Activated CD4-positive, alpha-beta T cell treated with anti-CD3 and anti-CD28 coated beads for 36 hours (primary cell): ENCODE data around the gene CANT1. TPM values are rescaled to one million over a fixed set of nuclear protein-coding genes. Genes with fewer than 3 reads are reported as not detected.

ENCODE experiments used
- ATAC-seq: fragments of 200-7000 bp; cut with Tn5 transposase; one replicate; pipeline ENCODE4 v1.10.0; 2021; ENCODE audit warnings: mild to moderate bottlenecking, moderate library complexity
- CTCF ChIA-PET: fragments of 350-600 bp; sonication (Branson Sonifier 250); formaldehyde crosslinking; loops from one replicate; lab custom pipeline; 2021; ENCODE audit warnings: antibody characterized with exemption; lab: Charles Lee
- POLR2A ChIA-PET: fragments of 350-600 bp; sonication (Branson Sonifier 250); formaldehyde crosslinking; loops from one replicate; lab custom pipeline; 2021; ENCODE audit warnings: antibody characterized with exemption, inconsistent platforms; lab: Charles Lee
- DNase-seq: peaks from one replicate; pipeline ENCODE4 v3.0.0-alpha.2; 2020
- H3K27ac Mint-ChIP-seq: one replicate; pipeline ENCODE4 v1.8.0; 2021; ENCODE audit warnings: mixed read lengths
- H3K27me3 Mint-ChIP-seq: one replicate; pipeline ENCODE4 v1.8.0; 2021; ENCODE audit warnings: mixed read lengths
- H3K36me3 Mint-ChIP-seq: one replicate; pipeline ENCODE4 v1.8.0; 2021; ENCODE audit warnings: low read depth, mixed read lengths
- H3K4me1 Mint-ChIP-seq: one replicate; pipeline ENCODE4 v1.8.0; 2021; ENCODE audit warnings: mixed read lengths
- H3K4me3 Mint-ChIP-seq: one replicate; pipeline ENCODE4 v1.8.0; 2021; ENCODE audit warnings: mild to moderate bottlenecking, moderate library complexity, mixed read lengths
- H3K9me3 Mint-ChIP-seq: one replicate; pipeline ENCODE4 v1.8.0; 2021; ENCODE audit warnings: low read depth, mixed read lengths
- intact Hi-C, 2 experiments: fragments of 100-400 bp; cut with DNase I in 1 of 2; cut with micrococcal nuclease in 1 of 2; formaldehyde crosslinking; loops; one replicate each; pipeline versions ENCODE4 v1.14.2 to v1.15.1; 2022 to 2024; cut with DNase I, micrococcal nuclease
- total RNA-seq, 2 experiments: library from RNA; stranded (reverse); gene quantifications; one replicate each; pipeline ENCODE4 v1.2.3, GENCODE V29; 2021

Gene CANT1
- total RNA-seq, 2 experiments from 2014 or later, result 44.0 to 52.9 TPM

DNA sequence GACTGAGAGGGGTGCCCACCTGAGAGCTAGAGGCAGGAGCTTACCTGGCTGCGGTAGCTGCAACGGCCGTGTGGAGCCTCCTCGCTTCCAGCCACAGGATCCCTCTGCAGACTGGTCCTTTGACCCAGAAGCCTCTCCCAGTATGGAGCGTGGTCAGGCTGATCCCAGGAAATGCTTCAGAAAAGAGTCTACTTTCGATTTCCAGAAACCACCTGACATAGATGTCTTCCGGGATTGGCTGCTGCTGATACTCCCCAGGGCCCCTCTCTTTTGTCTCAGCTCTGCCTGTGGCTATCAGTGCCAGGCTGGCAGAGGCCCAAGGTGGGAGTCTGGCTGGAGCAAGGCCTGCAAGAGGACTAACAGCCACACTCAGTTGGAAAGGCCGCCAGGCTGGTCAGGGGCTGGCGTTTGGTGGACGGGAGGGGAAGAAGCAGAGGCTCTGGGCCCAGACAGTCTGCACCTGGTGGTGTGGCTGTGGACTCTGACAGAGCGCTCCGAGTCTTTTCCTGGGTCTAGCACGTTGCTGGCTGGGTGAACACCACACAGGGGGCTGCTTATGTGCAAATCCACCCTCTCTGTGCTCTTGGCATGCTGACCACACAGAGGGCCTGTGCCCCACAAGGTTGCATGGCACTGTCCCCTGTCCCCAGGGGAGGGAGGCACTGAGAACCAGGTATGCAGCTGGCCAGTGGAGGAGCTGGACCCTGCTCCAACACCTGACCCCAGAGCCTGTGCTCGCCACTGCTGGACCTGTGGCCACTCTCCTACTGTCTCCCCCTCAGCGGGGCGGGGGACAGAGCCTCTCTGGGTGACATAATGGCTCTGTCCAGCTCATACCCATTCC, 29.6 kb downstream of the CANT1 start, which contains the start of gene LGALS3BP:
Gene LGALS3BP, minus strand, starts transcription at position 144 of the 844 bp plus-strand sequence. CDS start 2,732 bp downstream, outside the sequence.
- peak within 1 kb of the TSS; percentile 68 for H3K4me3 Mint-ChIP-seq
- ChIA-PET POLR2A (interaction anchor here (0.8 kb wide), 1 partner anchor 29 kb away, joined by 5 read pairs; the partner anchor contains the start of gene CANT1), CTCF (interaction anchor here (0.7 to 2.0 kb wide), 3 partner anchors 8 to 628 kb away, joined by 3 to 5 read pairs (median 3); no protein-coding TSS in a partner anchor)
- ATAC-seq (peak; percentile 82), DNase-seq (peak; percentile 54)
- H3K9me3 Mint-ChIP-seq, result no peaks in the 10 kb centered on the region
- intact Hi-C loops, result loop anchor here in 1 of 2 experiments (10.0 kb wide), 1 partner anchor 485 kb away; no protein-coding TSS in a partner anchor
- H3K36me3 Mint-ChIP-seq, result peaks cover 4% of the 10 kb centered on the region
- H3K4me1 Mint-ChIP-seq, result peaks cover 13% of the 10 kb centered on the region
- no peaks in the 10 kb centered on the region for H3K27me3 Mint-ChIP-seq
- peak within 1 kb of the TSS; percentile 74 for H3K27ac Mint-ChIP-seq

DNA sequence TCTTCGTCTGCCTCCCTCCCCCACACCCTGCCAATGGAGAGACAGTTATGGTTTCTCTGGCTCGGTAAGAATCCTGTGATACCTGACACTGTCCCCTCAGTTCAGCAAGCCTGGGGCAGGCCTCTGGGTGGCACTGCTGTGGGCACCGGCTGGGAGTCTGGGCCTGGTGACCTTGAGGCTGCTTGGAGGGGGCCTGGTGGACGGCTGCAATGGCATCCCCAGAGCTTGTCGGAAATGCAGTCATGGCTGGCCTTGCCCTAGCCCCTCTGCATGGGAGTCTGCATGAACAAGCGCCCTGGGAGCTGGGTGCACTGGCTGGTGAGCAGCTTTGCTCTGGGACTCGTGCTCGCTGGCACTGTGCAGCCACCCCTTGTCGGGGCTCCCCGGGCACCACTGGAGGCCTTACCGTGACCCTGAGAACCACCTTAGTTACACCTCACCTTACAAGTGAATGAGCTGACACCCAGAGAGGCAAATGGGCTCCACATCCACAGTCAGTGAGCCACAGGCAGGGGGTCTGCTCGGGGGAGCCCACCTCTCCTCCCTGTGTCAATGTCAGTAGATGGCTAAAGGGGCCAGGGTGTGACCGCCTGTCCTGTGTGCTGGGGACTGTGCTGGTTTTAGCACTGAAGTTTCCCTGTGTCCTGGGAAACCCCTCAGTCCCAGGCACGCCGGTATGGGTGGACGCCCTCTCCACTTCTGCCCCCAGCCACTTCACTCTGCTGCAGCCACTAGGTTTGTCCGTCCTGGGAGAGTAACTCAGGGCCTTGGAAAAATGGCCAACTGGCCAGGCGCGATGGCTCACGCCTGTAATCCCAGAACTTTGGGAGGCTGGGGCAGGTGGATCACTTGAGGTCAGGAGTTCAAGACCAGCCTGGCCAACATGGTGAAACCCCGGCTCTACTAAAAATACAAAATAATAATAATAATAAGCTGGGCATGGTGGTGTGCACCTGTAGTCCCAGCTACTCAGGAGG, 31.3 kb downstream of the CANT1 start:
- no peaks in the 10 kb centered on the region for H3K9me3 Mint-ChIP-seq
- no peak for DNase-seq
- intact Hi-C loops, result loop anchor here in 1 of 2 experiments (10.0 kb wide), 1 partner anchor 483 kb away; no protein-coding TSS in a partner anchor
- peak overlapping the region; percentile 31 for H3K27ac Mint-ChIP-seq
- CTCF ChIA-PET, result interaction anchor here (0.6 to 1.1 kb wide), 3 partner anchors 12 to 664 kb away, joined by 3 read pairs; no protein-coding TSS in a partner anchor
- no peaks in the 10 kb centered on the region for H3K27me3 Mint-ChIP-seq
- H3K4me3 Mint-ChIP-seq, result peak overlapping the region; percentile 68
- POLR2A ChIA-PET, result no interaction called here
- peaks cover 13% of the 10 kb centered on the region for H3K4me1 Mint-ChIP-seq
- H3K36me3 Mint-ChIP-seq, result peaks cover 8% of the 10 kb centered on the region
- ATAC-seq, result no peak

DNA sequence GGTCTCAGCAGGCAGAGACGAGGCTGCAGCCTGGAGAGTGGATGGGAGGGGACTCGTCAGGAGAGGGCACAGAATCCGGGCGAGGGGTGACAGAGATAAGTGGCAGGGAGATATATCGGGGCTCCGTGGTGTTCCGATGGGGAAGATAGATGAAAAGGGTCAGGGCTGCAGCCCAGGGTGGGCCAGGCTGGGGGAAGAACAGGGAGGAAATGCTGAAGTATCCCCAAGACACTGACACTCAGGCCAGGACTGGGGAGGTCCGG, 32.0 kb downstream of the CANT1 start:
- ChIA-PET CTCF (interaction anchor here (1.1 kb wide), 1 partner anchor 98 kb away, joined by 3 read pairs; no protein-coding TSS in a partner anchor), POLR2A (no interaction called here)
- ATAC-seq (no peak), DNase-seq (no peak)
- H3K4me1 Mint-ChIP-seq, result peaks cover 13% of the 10 kb centered on the region
- no peaks in the 10 kb centered on the region for H3K9me3 Mint-ChIP-seq
- no peak overlapping the region for H3K27ac Mint-ChIP-seq
- H3K36me3 Mint-ChIP-seq, result peaks cover 8% of the 10 kb centered on the region
- H3K27me3 Mint-ChIP-seq, result no peaks in the 10 kb centered on the region
- intact Hi-C loops, result loop anchor here in 1 of 2 experiments (10.0 kb wide), 1 partner anchor 483 kb away; no protein-coding TSS in a partner anchor
- H3K4me3 Mint-ChIP-seq, result no peak overlapping the region

DNA sequence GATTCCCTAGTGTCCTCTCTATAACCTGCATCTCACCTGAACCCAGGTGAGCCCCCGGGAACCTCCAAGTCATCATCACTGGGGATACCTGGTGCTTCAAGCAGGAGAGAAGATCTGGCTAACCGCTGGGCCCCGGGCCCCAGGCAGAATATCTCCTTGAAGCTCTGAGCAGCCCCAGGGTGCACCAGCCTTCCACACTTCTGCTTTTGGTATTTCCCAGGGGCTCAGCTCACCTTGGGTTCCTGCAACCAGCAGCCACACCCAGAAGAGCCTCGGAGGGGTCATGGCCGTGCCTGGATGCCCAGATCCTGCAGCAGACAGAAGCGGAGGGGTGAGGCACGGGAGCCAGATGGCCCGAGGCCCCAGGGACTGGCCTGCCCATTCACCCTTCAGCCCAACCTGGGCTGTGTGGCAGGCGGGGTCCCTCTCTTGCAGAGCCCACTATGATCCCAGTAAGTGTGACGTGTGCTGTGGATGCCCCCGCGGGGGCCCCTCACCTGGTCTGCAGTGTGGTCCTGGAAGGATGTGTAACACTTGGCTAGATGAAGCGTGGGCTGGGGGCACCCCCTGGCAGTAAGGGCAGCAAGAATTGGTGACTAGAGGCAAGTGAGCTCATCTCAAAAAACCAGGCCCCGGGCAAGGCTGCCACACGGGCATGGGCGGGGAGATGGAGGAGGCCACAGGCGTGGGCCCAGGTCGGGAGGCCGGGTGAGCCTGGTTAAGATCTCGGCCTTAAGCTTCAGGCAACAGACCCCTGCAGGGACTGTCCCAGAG, 32.5 kb downstream of the CANT1 start:
- H3K9me3 Mint-ChIP-seq, result no peaks in the 10 kb centered on the region
- ChIA-PET POLR2A (no interaction called here), CTCF (interaction anchor here (0.5 to 1.1 kb wide), 2 partner anchors 42 to 98 kb away, joined by 3 read pairs; no protein-coding TSS in a partner anchor)
- intact Hi-C loops, result loop anchor here in 1 of 2 experiments (10.0 kb wide), 1 partner anchor 482 kb away; no protein-coding TSS in a partner anchor
- no peak overlapping the region for H3K4me3 Mint-ChIP-seq
- peaks cover 8% of the 10 kb centered on the region for H3K36me3 Mint-ChIP-seq
- H3K27me3 Mint-ChIP-seq, result no peaks in the 10 kb centered on the region
- ATAC-seq (no peak), DNase-seq (no peak)
- no peak overlapping the region for H3K27ac Mint-ChIP-seq
- peaks cover 13% of the 10 kb centered on the region for H3K4me1 Mint-ChIP-seq

DNA sequence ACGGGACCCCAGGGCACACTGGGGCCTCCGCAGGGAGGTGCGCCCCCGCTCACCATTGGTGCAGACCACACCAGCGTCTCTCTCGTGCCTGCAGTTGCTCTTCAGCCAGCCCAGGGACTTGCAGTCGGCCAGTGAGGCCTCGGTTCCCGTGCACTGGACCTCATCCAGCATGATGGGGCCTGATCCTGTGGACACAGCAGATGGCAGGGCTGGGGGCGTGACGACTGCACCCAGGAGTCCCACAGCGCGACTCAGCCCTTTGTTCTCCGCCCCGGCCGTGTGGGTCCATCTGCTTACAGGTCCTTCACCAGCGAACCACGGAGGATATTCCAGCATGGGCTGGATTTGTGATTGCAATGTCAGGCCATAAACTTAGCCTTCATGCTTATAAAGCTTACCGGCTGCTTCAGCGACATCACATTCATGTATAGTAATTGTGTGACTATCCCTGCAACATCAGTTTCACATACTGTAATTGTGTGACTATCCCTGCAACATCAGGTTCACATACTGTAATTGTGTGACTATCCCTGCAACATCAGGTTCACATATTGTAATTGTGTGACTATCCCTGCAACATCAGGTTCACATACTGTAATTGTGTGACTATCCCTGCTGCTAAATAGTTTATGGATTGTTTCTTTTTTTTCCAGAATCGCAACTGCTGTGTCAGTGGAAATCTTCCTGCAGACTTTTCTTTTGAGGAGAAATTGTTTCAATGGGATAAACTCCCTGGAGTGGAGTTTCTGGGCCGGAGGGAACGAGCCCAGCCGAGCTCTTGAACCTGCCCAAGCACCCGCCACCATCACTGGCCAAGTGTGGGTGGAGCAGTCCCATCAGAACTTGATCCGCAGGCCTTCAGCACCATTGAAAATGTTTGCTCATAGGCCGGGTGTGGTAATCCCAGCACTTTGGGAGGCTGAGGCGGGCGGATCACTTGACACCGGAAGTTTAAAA, 34.7 kb downstream of the CANT1 start:
- Mint-ChIP-seq H3K36me3 (peaks cover 17% of the 10 kb centered on the region), H3K27me3 (no peaks in the 10 kb centered on the region), H3K27ac (peak overlapping the region; percentile 63), H3K9me3 (no peaks in the 10 kb centered on the region), H3K4me3 (no peak overlapping the region), H3K4me1 (peaks cover 19% of the 10 kb centered on the region)
- DNase-seq (no peak), ATAC-seq (peak; percentile 18)
- ChIA-PET CTCF (no interaction called here), POLR2A (interaction anchor here (0.7 kb wide), 1 partner anchor 34 kb away, joined by 3 read pairs; no protein-coding TSS in a partner anchor)
- intact Hi-C loops, result loop anchor here in 1 of 2 experiments (10.0 kb wide), 1 partner anchor 480 kb away; no protein-coding TSS in a partner anchor

DNA sequence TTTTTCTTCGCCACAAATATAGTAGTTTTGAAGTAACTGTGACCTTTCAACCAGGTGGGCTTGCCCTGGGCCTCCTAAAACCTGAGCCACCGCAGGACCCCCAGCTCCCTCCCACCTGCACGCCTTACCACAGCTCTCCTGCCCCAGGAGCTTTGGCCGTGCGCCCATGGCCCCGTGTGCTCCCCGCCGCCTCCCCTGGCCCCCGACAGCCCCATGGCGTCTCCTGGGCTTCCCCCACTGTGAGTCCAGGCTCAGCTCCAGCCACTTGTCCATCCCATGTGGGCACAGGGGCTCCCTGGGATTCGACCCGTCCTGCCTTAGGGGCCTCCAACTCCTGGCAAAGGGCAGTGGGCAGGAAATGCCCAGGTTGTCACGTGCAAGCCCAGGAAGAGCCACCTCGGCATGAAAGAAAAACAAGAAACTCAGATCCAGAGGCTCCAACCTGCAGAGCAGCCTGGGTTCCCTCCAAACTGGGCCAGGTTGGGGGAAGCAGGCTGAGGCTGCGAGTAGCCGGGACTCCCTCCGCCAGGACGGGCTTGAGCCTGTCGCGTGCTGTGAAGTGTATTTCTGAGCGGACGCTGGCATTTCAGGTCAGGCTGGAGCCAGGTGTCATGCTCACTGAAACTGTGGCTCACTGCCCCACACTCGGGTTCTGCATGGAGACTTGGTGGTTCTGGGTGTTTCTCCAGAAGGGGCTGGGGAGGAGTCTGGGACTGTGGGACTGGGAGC, 35.6 kb downstream of the CANT1 start:
- no peak for DNase-seq
- ChIA-PET POLR2A (no interaction called here), CTCF (no interaction called here)
- Mint-ChIP-seq H3K4me1 (peaks cover 19% of the 10 kb centered on the region), H3K9me3 (no peaks in the 10 kb centered on the region), H3K4me3 (no peak overlapping the region), H3K27me3 (no peaks in the 10 kb centered on the region), H3K36me3 (peaks cover 17% of the 10 kb centered on the region), H3K27ac (no peak overlapping the region)
- ATAC-seq, result no peak
- intact Hi-C loops, result loop anchor here in 1 of 2 experiments (10.0 kb wide), 1 partner anchor 479 kb away; no protein-coding TSS in a partner anchor

DNA sequence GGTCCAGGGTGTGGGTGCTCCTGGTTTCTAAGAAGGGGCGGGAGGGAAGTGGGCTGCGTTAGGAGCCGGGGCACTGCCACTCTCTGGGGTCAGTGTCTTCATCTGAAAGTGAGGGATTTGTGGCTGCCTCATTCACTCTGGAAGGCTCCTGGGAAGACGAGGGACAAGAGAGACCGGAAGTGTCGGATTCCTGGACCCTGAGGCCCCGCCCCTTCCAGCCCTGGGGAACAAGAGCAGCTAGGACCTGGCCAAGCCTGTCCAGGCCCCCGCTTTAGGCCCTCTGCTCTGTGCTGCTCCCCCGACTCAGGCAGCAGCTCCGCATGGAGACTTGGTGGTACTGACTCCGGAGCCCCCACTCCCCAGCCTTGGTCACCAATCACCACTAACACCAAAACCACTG, 36.4 kb downstream of the CANT1 start:
- intact Hi-C loops, result loop anchor here in 1 of 2 experiments (10.0 kb wide), 1 partner anchor 478 kb away; no protein-coding TSS in a partner anchor
- CTCF ChIA-PET, result interaction anchor here (0.6 kb wide), 1 partner anchor 1002 kb away, joined by 3 read pairs; no protein-coding TSS in a partner anchor
- no peak overlapping the region for H3K4me3 Mint-ChIP-seq

DNA sequence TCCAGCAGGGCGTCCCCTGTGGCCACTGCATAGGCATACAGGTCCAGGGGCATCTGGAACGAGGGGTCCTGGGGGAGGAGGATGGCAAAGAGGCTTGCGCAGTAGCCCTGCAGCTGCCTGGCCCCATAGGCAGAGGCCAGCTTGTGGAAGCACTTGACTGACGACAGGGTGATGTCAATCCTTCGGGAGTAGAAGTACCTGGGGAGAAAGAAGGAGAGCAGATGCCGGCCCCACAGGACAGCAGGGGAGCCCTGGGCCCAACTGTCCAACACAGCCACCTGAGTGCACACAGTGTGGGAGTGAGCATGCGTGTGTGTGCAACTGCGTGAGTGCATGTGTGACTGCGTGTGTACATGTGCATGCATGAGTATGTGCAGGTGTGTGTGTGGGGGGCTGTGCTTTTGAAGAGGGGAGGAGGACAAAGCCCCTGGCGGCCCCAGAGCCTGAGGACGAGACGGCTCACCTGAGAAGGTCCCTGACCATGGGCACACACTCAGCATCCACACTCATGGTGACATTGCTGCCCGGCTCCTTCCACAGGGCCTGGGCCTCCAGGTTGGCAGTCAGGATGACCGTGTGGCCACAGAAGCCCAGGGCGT, 37.0 kb downstream of the CANT1 start:
- CTCF ChIA-PET, result interaction anchor here (0.9 to 3.6 kb wide), 6 partner anchors 12 to 475 kb away, joined by 3 to 37 read pairs (median 6); no protein-coding TSS in a partner anchor
- ATAC-seq, result no peak
- intact Hi-C loops, result loop anchor here in 1 of 2 experiments (10.0 kb wide), 1 partner anchor 478 kb away; no protein-coding TSS in a partner anchor
- POLR2A ChIA-PET, result interaction anchor here (1.5 kb wide), 1 partner anchor 107 kb away, joined by 5 read pairs; no protein-coding TSS in a partner anchor
- Mint-ChIP-seq H3K9me3 (no peaks in the 10 kb centered on the region), H3K27me3 (no peaks in the 10 kb centered on the region), H3K27ac (no peak overlapping the region), H3K4me1 (peaks cover 14% of the 10 kb centered on the region), H3K36me3 (peaks cover 18% of the 10 kb centered on the region), H3K4me3 (no peak overlapping the region)
- no peak for DNase-seq

More for the DNA sequence above, 36.4 kb downstream of the CANT1 start:
- H3K36me3 Mint-ChIP-seq, result peaks cover 18% of the 10 kb centered on the region
- POLR2A ChIA-PET, result no interaction called here
- no peaks in the 10 kb centered on the region for H3K27me3 Mint-ChIP-seq
- H3K27ac Mint-ChIP-seq, result no peak overlapping the region
- DNase-seq, result no peak
- ATAC-seq, result no peak
- H3K4me1 Mint-ChIP-seq, result peaks cover 19% of the 10 kb centered on the region
- no peaks in the 10 kb centered on the region for H3K9me3 Mint-ChIP-seq
